Measurements from ENCODE around the gene PLA2G10.
A peak's percentile ranks its signal among the peaks of the same experiment; 100 is the strongest.
"Not testable (repeated sequence)": the region's sequence is repeated elsewhere in the genome, so short reads cannot be mapped to it uniquely, and the experiment has no call there.

The PLA2G10 gene

GRCh38 chr16:14667347-14668266 is 26.5 kb downstream of the PLA2G10 start:
- DNase-seq (ENCODE audit: low read depth in 1 of 2, low spot score in 1 of 2), result no peak

- DNase-seq (ENCODE audit: low read depth in 1 of 2, low spot score in 1 of 2), result no peak
These were observed 36.0 kb downstream of the PLA2G10 start for GRCh38 chr16:14658063-14658462.

DNA sequence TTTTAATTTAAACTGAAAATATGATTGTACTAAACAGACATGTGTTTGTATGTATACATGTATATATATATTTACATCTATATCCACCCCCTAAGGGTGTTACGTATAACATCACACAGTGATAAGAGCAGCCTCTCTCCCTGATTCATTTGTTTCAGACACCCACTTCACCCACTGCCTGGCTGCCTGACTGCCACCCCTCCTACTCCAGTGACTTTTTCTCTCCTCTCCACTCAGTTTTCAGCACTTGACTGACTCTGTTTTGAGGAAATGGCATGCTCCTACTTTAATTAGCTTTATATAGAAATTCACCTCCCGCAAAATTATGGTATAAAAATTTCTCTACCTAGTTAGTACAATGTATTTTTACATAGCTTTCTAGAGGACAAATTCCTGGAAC is 41.4 kb downstream of the PLA2G10 start:
- no peak for DNase-seq (ENCODE audit: low read depth in 1 of 2, low spot score in 1 of 2)

- no peak for DNase-seq (ENCODE audit: low read depth in 1 of 2, low spot score in 1 of 2)
These were observed 43.5 kb downstream of the PLA2G10 start for GRCh38 chr16:14650629-14651028.

GRCh38 chr16:14649816-14650215 is 44.3 kb downstream of the PLA2G10 start:
- no peak for DNase-seq (ENCODE audit: low read depth in 1 of 2, low spot score in 1 of 2)

- DNase-seq (ENCODE audit: low read depth in 1 of 2, low spot score in 1 of 2), result no peak
These were observed 52.2 kb downstream of the PLA2G10 start for GRCh38 chr16:14641926-14642325.

GRCh38 chr16:14641206-14641605 is 52.9 kb downstream of the PLA2G10 start:
- no peak for DNase-seq (ENCODE audit: low read depth in 1 of 2, low spot score in 1 of 2)

- no peak for DNase-seq (ENCODE audit: low read depth in 1 of 2, low spot score in 1 of 2)
These were observed 53.6 kb downstream of the PLA2G10 start for GRCh38 chr16:14640538-14640937.

GRCh38 chr16:14636951-14637240 is 57.2 kb downstream of the PLA2G10 start:
- DNase-seq (ENCODE audit: low read depth in 1 of 2, low spot score in 1 of 2), result not testable (repeated sequence)

DNA sequence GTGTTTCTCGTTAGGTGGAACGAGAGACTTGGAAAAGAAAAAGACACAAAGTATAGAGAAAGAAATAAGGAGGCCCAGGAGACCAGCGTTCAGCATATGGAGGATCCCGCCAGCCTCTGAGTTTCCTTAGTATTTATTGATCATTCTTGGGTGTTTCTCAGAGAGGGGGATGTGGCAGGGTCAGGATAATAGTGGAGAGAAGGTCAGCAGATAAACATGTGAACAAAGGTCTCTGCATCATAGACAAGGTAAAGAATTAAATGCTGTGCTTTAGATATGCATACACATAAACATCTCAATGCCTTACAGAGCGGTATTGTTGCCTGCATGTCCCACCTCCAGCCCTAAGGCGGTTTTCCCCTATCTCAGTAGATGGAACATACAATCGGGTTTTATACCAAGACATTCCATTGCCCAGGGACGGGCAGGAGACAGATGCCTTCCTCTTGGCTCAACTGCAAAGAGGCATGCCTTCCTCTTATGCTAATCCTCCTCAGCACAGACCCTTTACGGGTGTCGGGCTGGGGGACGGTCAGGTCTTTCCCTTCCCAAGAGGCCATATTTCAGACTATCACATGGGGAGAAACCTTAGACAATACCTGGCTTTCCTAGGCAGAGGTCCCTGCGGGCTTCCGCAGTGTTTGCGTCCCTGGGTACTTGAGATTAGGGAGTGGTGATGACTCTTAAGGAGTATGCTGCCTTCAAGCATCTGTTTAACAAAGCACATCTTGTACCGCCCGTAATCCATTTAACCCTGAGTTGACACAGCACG is 57.7 kb downstream of the PLA2G10 start:
- not testable (repeated sequence) for DNase-seq (ENCODE audit: low read depth in 1 of 2, low spot score in 1 of 2)

DNA sequence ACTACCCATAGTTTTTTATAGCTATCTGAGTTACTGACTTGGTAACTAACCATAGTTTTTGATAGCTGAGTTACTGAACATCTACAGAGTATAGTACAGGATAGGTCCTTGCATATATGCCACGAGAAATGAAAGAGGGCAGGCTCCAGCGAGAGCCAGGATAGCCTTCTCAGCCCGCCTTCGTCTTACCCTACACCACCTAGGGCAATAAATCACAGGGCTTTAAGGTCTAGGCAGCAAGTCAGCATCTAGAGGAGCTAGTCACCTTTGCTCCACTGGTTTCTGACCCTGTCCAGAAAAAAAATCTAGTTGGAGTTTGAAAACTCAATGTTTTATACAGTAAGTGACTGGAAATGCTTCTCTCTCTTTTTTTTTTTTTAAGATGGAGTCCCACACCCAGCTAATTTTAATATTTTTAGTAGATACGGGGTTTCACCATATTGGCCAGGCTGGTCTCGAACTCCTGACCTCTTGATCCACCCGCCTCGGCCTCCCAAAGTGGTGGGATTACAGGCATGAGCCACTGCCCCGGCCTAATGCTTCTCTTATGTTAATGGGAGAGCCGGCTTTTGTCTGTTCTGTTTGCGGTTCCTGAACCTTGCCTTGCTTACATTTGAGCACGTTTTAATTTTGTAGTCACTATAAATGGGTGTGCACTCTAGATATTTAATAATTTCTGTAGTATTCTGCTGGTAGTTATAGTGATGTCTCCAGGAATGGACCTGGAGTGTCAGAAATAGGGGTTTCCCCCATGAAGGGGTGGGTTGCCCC is 58.5 kb downstream of the PLA2G10 start:
- no peak for DNase-seq (ENCODE audit: low read depth in 1 of 2, low spot score in 1 of 2)

- DNase-seq (ENCODE audit: low read depth in 1 of 2, low spot score in 1 of 2), result no peak
These were observed 59.8 kb downstream of the PLA2G10 start for GRCh38 chr16:14634389-14634725.

DNA sequence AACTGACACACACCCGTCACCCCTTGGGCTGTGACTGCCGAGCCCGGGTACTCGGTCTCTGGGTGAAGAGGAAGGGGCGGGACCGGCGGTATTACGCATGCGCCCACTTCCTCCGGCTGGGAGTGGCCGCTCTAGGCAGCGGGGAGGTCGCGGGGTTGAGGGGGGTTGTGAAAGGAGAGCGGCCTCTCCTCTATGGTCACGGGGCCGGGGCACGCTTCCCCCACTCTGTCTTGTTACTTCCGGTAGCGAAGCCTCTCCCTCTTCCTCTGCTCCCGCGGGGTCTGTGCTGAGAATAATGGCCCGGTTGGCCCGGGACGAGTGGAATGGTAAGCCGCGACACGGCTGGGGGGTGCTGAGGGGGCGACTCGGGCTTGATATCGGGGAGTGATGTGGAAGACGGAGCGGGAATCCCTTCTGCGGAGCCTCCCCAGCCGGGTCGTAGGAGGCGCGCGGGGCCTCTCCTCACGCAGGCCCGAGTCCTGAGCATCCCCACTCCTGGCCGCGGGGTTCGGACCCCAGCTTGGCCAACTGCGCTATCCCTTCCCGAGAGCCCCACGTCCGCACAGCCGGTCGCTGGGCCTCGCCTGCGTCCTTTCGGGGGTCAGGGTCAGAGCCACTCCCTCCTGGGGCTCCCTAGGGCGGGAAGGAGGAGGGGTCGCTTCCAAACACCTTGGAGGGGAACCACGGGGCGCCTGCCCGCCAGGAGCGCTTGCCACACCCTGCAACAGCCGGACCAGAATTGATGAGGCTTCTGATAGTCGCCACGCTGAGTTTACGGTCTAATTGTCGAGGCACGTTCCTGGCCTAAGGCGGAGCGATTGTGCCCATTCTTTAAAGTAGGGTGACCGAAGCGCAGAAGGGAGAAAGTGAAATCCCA is 61.2 kb downstream of the PLA2G10 start, which contains the start of gene BFAR:
Gene BFAR, plus strand, starts transcription at position 259 of the 877 bp plus-strand sequence. CDS start 11,396 bp downstream, outside the sequence.
- DNase-seq (ENCODE audit: low read depth in 1 of 2, low spot score in 1 of 2), result peak; percentile 98 to 99

DNA sequence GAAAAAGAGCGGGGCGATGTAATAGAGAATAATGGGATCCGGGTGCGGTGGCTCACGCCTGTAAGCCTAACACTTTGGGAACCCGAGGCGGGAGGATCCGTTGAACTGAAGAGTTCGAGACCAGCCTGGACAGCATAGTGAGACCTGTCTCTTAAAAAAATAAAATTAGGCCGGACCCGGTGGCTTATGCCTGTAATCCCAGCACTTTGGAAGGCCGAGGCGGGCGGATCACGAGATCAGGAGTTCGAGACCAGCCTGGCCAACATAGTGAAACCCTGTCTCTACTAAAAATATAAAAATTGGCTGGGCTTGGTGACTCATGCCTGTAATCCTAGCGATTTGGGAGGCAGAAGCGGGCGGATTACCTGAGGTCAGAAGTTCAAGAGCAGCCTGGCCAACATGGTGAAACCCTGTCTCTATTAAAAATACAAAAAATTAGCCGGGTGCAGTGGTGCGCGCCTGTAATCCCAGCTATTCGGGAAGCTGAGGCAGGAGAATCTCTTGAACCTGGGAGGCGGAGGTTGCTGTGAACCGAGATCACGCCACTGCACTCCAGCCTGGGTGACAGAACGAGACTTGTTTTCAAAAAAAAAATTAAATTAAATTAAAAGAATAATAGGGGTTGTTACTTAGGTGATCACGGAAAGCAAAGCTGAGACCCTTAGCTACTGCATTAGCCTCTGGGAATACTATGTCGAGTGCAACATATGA is 63.3 kb downstream of the PLA2G10 start:
- DNase-seq (ENCODE audit: low read depth in 1 of 2, low spot score in 1 of 2), result not testable (repeated sequence)

DNA sequence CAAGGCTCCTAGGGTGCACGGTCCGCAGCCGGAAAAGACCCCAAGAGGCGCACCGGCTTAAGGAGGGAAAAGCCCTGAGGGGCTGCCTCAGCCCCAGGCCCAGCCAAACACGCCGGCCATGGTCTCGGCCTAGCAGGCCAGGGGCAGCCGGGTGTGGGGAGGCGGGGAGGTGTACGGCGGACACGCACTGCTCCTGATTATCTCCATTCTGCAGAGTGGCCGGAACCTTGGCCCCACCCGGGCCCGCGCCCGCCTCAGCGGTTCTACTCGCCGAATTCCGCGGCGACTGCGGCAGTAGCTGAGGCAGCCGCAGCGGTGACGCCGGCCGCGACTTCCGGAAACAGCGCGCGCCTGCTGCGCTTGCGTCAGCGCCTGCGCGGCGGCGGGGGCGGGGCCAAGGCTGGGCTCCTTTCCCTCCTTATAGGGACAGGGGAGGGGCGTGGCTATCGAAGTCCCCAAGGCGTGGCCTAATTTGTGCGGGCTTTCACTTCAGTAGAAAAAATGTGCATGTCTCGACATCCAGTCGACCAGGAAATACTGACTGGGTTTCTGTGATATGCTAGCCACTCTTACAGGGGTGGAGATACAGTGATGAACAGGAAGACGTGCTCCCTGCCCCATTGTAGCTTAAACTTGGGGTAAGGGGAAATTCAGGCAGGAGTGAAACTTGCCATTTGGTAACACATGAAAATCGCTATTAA is 64.0 kb downstream of the PLA2G10 start, which contains the start of gene PARN:
Gene PARN, minus strand, starts transcription at position 342 of the 701 bp plus-strand sequence. Its CDS starts 135 bp downstream, at position 207.
- peak; percentile 91 to 96 for DNase-seq (ENCODE audit: low read depth in 1 of 2, low spot score in 1 of 2)

- peak in 1 of 2 donors; percentile 12 for DNase-seq (ENCODE audit: low read depth in 1 of 2, low spot score in 1 of 2)
These were observed 64.5 kb downstream of the PLA2G10 start for GRCh38 chr16:14629612-14629918.

DNA sequence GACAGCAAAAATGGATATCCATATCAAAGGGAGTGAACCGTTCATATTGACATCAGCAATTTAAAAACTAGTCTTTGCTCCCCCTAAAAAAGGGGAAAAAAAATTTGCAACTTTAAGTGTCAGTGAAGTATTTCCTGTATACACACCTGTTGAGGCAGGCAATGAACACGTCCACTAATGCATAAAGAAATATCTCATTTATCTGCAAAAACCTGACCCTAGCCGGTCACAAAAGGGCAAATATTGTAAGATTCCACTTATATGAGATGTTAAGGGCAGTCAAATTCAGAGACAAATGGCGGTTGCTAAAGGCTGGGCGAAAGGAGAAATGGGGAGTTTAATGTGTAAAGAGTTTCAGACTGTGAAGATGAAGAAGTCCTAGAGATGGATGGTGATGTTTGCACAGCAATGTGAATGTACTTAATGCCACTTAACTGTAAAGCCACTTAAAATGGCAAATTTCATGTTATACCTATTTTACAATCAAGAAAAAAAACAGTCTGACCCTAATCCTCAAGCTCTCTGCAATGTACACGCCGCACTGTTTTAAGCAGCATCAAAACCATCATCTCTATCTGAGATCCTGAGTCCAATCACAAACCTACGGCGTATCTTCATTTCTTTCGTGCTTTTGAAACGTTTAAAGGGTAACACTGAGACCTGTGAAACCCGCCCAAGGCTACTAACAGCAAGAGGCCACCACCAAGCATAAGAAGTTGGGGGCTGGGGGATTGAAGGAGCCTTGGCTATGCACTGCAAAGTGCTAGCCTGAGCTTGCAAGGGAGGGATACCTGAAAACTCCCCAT is 65.1 kb downstream of the PLA2G10 start:
- DNase-seq (ENCODE audit: low read depth in 1 of 2, low spot score in 1 of 2), result no peak

DNA sequence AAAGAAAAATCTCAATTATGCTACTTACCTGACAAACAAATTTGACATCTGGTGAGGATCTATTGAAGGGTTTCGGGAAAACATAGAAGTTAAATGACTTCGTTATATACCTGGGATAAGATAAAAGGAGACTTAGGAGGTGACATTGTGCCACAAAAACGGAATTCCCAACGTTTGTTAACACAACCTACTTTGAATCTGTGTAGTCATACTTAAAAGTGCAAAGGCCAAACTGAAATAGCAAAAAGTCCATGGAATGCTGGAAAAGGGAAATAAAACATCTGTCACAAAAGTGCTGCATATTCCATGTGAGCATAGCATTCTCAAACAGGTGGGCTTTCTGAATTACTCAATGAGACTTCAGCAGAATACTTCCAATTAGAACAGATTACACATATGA is 67.0 kb downstream of the PLA2G10 start:
- no peak for DNase-seq (ENCODE audit: low read depth in 1 of 2, low spot score in 1 of 2)

All from activated CD4-positive, alpha-beta T cell treated with anti-CD3 and anti-CD28 coated beads, Interleukin-2, amount 50 U/mL, for 24 hours (primary cell).